Neutrophil (primary cell): ENCODE measurements around the gene LYRM2.

ENCODE experiments used
- H3K27ac ChIP-seq: fragments of 200-600 bp; sonication (generic); 2 replicates; pipeline ENCODE4 v1.5.1; 2016; ENCODE audit warnings: mild to moderate bottlenecking, moderate library complexity
- H3K27me3 ChIP-seq: fragments of 200-600 bp; sonication (generic); 2 replicates; pipeline ENCODE4 v1.6.0; 2016; ENCODE audit warnings: mild to moderate bottlenecking
- H3K36me3 ChIP-seq: fragments of 200-600 bp; sonication (generic); 2 replicates; pipeline ENCODE4 v1.5.1; 2017
- H3K4me1 ChIP-seq, 2 experiments: fragments of 200-600 bp in 1 of 2; sonication (generic) in 1 of 2; 1 replicate in 1 of 2; 2 replicates in 1 of 2; pipeline versions ENCODE4 v1.5.1 to v1.6.1; 2013 to 2016; ENCODE audit warnings: low read depth in 1 of 2, low read length in 1 of 2, mild to moderate bottlenecking in 1 of 2, moderate library complexity in 1 of 2; ENCODE audit not compliant: control insufficient read depth in 1 of 2, insufficient read depth in 1 of 2
- H3K4me3 ChIP-seq, 2 experiments: fragments of 200-600 bp in 1 of 2; sonication (generic) in 1 of 2; 1 replicate in 1 of 2; 2 replicates in 1 of 2; pipeline ENCODE4 v1.5.1; 2013 to 2016; ENCODE audit warnings: low read depth in 1 of 2, low read length in 1 of 2, mild to moderate bottlenecking in 1 of 2, moderate library complexity in 1 of 2
- H3K9me3 ChIP-seq: fragments of 200-600 bp; sonication (generic); 2 replicates; pipeline ENCODE4 v1.5.1; 2016
- TF ChIP-seq, protein P1 (sequence below): fragments of 200-600 bp; sonication (generic); IDR thresholded peaks from 2 replicates; pipeline ENCODE4 v1.5.1; 2016; ENCODE audit warnings: antibody characterized with exemption

Gene LYRM2

DNA sequence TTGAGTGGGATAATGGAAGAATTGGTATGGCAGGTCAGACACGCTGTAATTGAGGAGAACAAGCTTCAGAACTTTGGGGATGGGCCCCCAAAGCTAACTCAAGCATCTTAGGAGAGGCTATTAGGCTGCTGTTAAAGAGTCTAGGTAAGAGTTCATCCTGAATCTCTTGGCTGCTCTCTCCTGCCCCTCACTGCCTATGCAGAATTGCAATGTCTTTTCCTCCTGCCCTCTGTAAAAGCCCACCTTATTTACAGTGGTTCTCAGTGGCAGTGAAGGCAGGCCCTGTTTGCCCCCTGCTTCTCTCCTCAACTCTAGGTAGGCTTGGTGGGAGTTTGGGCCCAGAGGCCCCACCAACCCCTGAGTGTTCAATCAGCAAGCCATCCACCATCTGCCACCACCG, 55.0 kb downstream of the LYRM2 start:
- no peak overlapping the region for H3K4me3 ChIP-seq
- H3K9me3 ChIP-seq = no peaks in the 10 kb centered on the region
- no peak overlapping the region for H3K27ac ChIP-seq
- H3K36me3 ChIP-seq = no peaks in the 10 kb centered on the region
- TF ChIP-seq, protein P1, sequence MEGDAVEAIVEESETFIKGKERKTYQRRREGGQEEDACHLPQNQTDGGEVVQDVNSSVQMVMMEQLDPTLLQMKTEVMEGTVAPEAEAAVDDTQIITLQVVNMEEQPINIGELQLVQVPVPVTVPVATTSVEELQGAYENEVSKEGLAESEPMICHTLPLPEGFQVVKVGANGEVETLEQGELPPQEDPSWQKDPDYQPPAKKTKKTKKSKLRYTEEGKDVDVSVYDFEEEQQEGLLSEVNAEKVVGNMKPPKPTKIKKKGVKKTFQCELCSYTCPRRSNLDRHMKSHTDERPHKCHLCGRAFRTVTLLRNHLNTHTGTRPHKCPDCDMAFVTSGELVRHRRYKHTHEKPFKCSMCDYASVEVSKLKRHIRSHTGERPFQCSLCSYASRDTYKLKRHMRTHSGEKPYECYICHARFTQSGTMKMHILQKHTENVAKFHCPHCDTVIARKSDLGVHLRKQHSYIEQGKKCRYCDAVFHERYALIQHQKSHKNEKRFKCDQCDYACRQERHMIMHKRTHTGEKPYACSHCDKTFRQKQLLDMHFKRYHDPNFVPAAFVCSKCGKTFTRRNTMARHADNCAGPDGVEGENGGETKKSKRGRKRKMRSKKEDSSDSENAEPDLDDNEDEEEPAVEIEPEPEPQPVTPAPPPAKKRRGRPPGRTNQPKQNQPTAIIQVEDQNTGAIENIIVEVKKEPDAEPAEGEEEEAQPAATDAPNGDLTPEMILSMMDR = no peak
- no peaks in the 10 kb centered on the region for H3K4me1 ChIP-seq
- H3K27me3 ChIP-seq = no peaks in the 10 kb centered on the region

DNA sequence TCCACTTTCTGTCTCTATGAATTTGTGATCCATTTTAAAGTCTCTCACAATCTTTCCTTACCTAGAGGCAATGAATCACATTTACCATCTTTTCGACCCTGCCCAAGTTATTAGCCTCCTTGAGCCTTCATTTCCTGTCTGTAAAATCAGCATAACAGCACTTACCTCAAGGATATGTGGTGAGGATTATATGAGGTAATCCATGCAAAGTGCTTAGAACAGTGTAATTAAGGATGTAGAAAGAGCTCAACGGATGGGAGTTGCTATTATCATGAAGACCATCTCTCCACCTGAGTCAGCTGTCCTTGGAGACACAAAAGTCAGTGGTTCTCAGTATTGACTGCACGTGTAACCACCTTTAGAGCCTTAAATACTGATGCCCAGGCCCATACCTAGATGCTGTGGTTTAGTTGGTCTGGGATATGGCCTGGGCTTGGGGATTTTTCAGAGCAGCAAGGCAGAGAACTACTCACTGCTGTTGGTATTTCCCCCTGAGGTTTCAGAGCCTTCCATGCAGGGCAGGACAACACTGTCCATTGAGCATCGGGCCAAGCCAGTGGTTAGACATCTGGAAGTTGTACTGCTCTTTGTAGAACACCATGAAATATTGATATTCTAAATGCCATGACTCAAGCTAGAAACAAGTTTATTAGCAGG, 55.8 kb downstream of the LYRM2 start:
- Histone ChIP-seq H3K27me3 (no peaks in the 10 kb centered on the region), H3K27ac (no peak overlapping the region), H3K36me3 (no peaks in the 10 kb centered on the region), H3K4me3 (no peak overlapping the region), H3K9me3 (no peaks in the 10 kb centered on the region), H3K4me1 (no peaks in the 10 kb centered on the region)
- TF ChIP-seq, protein P1 = no peak

DNA sequence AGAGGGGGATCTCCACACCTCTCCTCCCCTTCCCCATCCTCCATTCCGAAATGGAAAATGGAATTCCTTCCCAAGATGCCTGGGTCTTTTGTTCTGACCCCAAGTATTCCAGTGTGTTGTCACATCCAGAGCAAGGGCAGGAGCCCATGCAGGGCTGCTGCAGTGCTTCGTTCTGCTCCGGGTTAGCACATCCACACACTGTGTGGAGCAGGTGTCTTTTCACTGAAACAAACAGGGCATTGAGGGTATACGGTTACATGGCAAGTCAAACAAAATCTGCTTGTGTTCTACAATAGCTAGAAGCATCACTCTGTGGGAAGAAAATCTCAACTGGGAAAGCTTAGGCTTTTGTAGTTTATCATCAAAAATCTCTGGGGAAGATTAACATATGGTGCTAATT, 56.9 kb downstream of the LYRM2 start:
- no peaks in the 10 kb centered on the region for H3K4me1 ChIP-seq
- TF ChIP-seq, protein P1 = no peak

DNA sequence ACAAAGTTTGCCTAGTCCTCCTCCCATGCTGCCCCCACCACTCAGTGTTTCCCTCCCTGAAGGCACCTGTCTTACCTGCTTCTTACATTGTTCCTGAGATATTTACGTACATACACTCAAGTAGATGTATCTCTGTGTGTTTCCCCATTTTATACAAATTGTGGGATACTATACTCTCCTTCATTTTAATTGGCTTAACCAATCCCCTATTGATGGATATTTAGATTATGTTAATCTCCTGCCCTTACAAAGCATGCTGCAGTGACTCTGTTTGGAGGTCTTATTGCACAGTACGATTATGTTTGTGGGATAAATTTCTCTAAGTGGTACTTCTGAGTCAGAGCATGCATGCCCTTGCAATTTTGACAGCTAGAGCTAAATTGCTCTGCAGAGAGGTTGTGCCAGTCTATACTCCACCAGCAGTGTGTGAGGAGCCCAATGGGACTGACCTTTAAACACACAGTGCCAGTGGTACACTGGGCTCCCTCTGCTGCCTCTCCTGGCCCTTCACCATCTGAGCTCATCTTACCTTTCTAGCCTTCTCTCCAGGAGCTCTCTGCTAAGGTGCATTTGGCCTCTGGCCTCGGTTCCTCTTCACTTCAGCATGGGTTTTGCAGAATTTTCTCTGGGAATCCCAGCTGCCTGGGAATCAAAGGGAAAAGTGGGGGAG, 57.4 kb downstream of the LYRM2 start:
- Histone ChIP-seq H3K36me3 (no peaks in the 10 kb centered on the region), H3K4me1 (no peaks in the 10 kb centered on the region), H3K27ac (no peak overlapping the region), H3K9me3 (no peaks in the 10 kb centered on the region), H3K4me3 (no peak overlapping the region), H3K27me3 (no peaks in the 10 kb centered on the region)
- TF ChIP-seq, protein P1 = no peak

More for the DNA sequence above, 56.9 kb downstream of the LYRM2 start:
- Histone ChIP-seq H3K27me3 (no peaks in the 10 kb centered on the region), H3K27ac (no peak overlapping the region), H3K36me3 (no peaks in the 10 kb centered on the region), H3K4me3 (no peak overlapping the region), H3K9me3 (no peaks in the 10 kb centered on the region)

DNA sequence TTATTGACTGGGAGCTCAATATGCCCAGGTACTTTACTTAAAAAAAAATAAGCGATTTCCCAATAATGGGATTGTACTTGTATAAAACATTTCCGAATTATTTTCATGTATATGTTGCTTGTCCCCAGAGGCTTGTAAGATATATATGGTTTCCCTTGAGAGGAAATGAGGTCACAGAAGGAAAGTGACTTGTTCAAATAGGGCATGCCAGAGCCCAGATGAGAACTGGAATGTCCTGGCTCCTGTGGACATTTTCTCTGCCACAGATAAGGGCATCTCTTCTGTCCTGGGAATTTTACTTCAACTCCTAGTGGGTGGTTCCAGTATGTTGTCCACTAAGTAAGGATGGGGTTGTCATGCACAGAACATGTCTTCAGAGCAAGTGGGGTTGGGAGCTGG, 63.0 kb downstream of the LYRM2 start:
- Histone ChIP-seq H3K9me3 (no peaks in the 10 kb centered on the region), H3K36me3 (no peaks in the 10 kb centered on the region), H3K4me3 (no peak overlapping the region), H3K27me3 (no peaks in the 10 kb centered on the region), H3K27ac (no peak overlapping the region), H3K4me1 (no peaks in the 10 kb centered on the region)
- TF ChIP-seq, protein P1 = no peak
